Smooth muscle cell (in vitro differentiated cells): ENCODE data around the gene FBXL7. TPM values are rescaled to one million over a fixed set of nuclear protein-coding genes. Genes with fewer than 3 reads are reported as not detected.

Source experiments
- DNase-seq: peaks from one replicate; lab custom pipeline; 2025; ENCODE audit not compliant: unreplicated experiment; lab: John Stamatoyannopoulos, UW
- H2AFZ ChIP-seq: fragments of 200-600 bp; sonication (generic); 2 replicates; pipeline ENCODE4 v1.6.0; 2016; ENCODE audit warnings: antibody characterized with exemption, low read depth, mild to moderate bottlenecking
- H3F3A ChIP-seq: fragments of 200-600 bp; sonication (generic); 2 replicates; pipeline ENCODE4 v1.6.0; 2017; ENCODE audit warnings: antibody characterized with exemption, low read depth
- H3K27ac ChIP-seq: fragments of 200-600 bp; sonication (generic); 2 replicates; pipeline ENCODE4 v1.5.1; 2016; ENCODE audit warnings: low read depth, mild to moderate bottlenecking
- H3K27me3 ChIP-seq: fragments of 200-600 bp; sonication (generic); 2 replicates; pipeline ENCODE4 v1.6.1; 2016; ENCODE audit warnings: low read depth, mild to moderate bottlenecking
- H3K36me3 ChIP-seq: fragments of 200-600 bp; sonication (generic); 2 replicates; pipeline ENCODE4 v1.5.1; 2016; ENCODE audit warnings: low read depth
- H3K4me1 ChIP-seq: fragments of 200-600 bp; sonication (generic); 2 replicates; pipeline ENCODE4 v1.5.1; 2016; ENCODE audit warnings: low read depth
- H3K4me2 ChIP-seq: fragments of 200-600 bp; sonication (generic); 2 replicates; pipeline ENCODE4 v1.6.0; 2016; ENCODE audit warnings: mild to moderate bottlenecking
- H3K4me3 ChIP-seq: fragments of 200-600 bp; sonication (generic); 2 replicates; pipeline ENCODE4 v1.5.1; 2016; ENCODE audit warnings: mild to moderate bottlenecking
- H3K79me2 ChIP-seq: fragments of 200-600 bp; sonication (generic); 2 replicates; pipeline ENCODE4 v1.6.0; 2016; ENCODE audit warnings: low read depth, mild to moderate bottlenecking
- H3K9ac ChIP-seq: fragments of 200-600 bp; sonication (generic); 2 replicates; pipeline ENCODE4 v1.6.0; 2016; ENCODE audit warnings: low read depth
- H3K9me3 ChIP-seq: fragments of 200-600 bp; sonication (generic); replicated peaks from 2 replicates; pipeline ENCODE4 v1.5.1; 2016; ENCODE audit warnings: low read depth
- H4K20me1 ChIP-seq: fragments of 200-600 bp; sonication (generic); 2 replicates; pipeline ENCODE4 v1.6.0; 2016; ENCODE audit warnings: low read depth
- WGBS: methylation state at CpG from one replicate; pipeline ENCODE4 v1.1.7; 2016; ENCODE audit warnings: low lambda C conversion rate; 5-methylcytosine and 5-hydroxymethylcytosine counted together
- polyA plus RNA-seq: library from polyadenylated mRNA; unstranded; fragments of >200 nt; fragmentation: Nextera tagmentation; extraction: Ambion mirVana; gene quantifications from 2 replicates; pipeline ENCODE4 v1.2.1, GENCODE V29; 2016
- total RNA-seq: library from RNA; depleted of rRNA; stranded (reverse); fragments of >200 nt; gene quantifications from 2 replicates; pipeline ENCODE4 v1.2.3, GENCODE V29; 2014
- TF ChIP-seq, protein P1 (sequence below): fragments of 200-600 bp; sonication (generic); IDR thresholded peaks from 2 replicates; pipeline ENCODE4 v1.5.1; 2017; ENCODE audit warnings: borderline replicate concordance, mild to moderate bottlenecking, antibody characterized with exemption; ENCODE audit not compliant: insufficient read depth, poor library complexity, severe bottlenecking

The FBXL7 gene
- total and polyA plus RNA-seq, 2 experiments from 2014 or later: 20.2 to 21.0 TPM

DNA sequence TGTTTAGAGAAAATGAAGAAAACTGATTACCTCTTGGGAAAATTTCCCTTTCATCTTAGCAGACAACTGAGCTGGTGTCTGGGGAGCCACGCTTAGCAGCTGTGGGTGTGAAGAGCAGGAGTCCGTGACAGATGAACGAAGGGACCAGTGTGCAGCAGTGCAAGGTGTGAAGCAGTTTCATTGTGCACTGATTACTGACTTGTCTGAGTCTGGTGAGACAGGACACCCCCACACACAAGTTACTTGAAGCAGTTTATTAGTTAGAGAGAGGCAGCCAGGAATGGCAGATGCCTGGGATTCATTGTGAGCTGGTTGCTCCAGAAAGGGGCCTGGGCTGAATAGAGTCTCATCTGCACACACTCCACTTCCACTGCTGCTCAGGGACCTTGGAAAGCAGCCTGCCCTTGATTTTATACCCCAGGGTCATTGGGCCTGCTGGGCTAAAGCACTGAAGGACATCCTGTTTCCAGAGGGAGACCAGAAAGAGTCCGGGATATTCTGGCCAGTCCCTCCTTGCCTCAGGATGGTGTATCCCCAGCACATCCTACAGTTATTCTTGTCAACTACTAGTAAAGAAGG, 47.4 kb downstream of the FBXL7 start:
- H3K4me2 ChIP-seq: no peak overlapping the region
- 99% methylated on average over 4 of the region's 4 CpGs for WGBS
- DNase-seq: no peak
- H3K9ac ChIP-seq: no peak overlapping the region
- no peaks in the 10 kb centered on the region for H3K27me3 ChIP-seq
- no peak overlapping the region for H2AFZ ChIP-seq
- TF ChIP-seq, protein P1, sequence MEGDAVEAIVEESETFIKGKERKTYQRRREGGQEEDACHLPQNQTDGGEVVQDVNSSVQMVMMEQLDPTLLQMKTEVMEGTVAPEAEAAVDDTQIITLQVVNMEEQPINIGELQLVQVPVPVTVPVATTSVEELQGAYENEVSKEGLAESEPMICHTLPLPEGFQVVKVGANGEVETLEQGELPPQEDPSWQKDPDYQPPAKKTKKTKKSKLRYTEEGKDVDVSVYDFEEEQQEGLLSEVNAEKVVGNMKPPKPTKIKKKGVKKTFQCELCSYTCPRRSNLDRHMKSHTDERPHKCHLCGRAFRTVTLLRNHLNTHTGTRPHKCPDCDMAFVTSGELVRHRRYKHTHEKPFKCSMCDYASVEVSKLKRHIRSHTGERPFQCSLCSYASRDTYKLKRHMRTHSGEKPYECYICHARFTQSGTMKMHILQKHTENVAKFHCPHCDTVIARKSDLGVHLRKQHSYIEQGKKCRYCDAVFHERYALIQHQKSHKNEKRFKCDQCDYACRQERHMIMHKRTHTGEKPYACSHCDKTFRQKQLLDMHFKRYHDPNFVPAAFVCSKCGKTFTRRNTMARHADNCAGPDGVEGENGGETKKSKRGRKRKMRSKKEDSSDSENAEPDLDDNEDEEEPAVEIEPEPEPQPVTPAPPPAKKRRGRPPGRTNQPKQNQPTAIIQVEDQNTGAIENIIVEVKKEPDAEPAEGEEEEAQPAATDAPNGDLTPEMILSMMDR: no peak
- H3K36me3 ChIP-seq: no peaks in the 10 kb centered on the region
- H3K79me2 ChIP-seq: peaks cover 25% of the 10 kb centered on the region
- no peaks in the 10 kb centered on the region for H3K9me3 ChIP-seq
- no peak overlapping the region for H3K4me3 ChIP-seq
- no peaks in the 10 kb centered on the region for H3F3A ChIP-seq
- no peak overlapping the region for H3K27ac ChIP-seq
- peaks cover 94% of the 10 kb centered on the region for H4K20me1 ChIP-seq
- peaks cover 3% of the 10 kb centered on the region for H3K4me1 ChIP-seq

DNA sequence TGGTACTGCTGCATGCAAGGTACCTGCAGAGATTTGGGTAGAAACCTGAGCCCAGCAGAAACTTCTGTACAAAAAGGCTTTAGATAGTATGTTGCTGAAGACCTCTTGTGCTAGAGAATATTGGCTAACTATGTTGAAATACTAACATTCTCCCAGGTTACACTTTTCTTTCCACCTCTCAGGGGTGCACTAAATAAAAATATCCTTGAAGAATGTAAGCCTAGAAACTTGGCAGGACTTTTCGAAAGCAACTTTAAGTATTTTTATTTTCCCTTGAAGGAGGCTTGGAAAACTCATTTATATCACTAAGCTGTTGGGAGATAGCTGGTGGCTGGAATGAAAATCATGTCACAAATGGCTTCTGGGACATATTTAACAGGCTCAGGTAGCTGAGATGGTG, 50.0 kb downstream of the FBXL7 start:
- Histone ChIP-seq H3F3A (no peaks in the 10 kb centered on the region), H3K4me3 (no peak overlapping the region), H3K27me3 (no peaks in the 10 kb centered on the region), H4K20me1 (peaks cover 86% of the 10 kb centered on the region), H2AFZ (no peak overlapping the region), H3K79me2 (peaks cover 19% of the 10 kb centered on the region), H3K4me1 (no peaks in the 10 kb centered on the region), H3K36me3 (no peaks in the 10 kb centered on the region), H3K9ac (no peak overlapping the region), H3K9me3 (no peaks in the 10 kb centered on the region), H3K4me2 (no peak overlapping the region), H3K27ac (no peak overlapping the region)
- WGBS: 97% methylated on average over 1 of the region's 1 CpG
- DNase-seq: no peak
- TF ChIP-seq, protein P1: no peak

DNA sequence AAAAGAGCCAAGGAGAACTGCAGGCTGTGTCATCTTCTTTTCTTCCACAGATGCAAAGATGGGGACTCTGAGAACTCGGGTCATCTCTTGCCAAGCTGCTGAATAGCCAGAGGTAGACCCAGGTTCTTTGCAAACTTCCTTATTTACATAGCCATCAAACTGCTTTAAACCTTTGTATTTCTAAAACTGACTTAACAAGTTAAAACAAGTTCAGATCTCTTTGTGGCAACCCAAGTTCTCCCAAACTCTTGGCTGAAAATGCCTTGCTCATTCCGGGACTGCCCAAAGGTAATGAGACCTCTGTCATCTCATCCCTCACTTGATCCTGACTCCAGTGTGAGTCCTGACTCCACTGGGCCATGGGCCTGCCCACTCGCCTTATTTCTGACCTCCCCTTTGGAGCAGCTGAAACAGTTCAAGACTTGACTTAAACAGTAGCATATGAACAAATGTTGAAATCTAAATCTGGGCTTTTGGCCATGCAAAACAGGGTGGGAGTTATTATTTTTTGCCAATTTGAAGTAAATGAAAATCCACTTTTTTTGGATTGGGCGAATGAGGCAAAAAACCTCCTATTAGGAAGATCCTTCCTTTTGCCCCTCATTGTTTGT, 50.6 kb downstream of the FBXL7 start:
- peaks cover 79% of the 10 kb centered on the region for H4K20me1 ChIP-seq
- WGBS: 80% methylated on average over 4 of the region's 4 CpGs
- no peaks in the 10 kb centered on the region for H3K4me1 ChIP-seq
- no peaks in the 10 kb centered on the region for H3F3A ChIP-seq
- no peaks in the 10 kb centered on the region for H3K27me3 ChIP-seq
- no peaks in the 10 kb centered on the region for H3K36me3 ChIP-seq
- peaks cover 19% of the 10 kb centered on the region for H3K79me2 ChIP-seq
- H3K9me3 ChIP-seq: no peaks in the 10 kb centered on the region
- no peak overlapping the region for H3K27ac ChIP-seq
- H3K4me2 ChIP-seq: no peak overlapping the region
- TF ChIP-seq, protein P1: no peak
- no peak overlapping the region for H3K9ac ChIP-seq
- H3K4me3 ChIP-seq: no peak overlapping the region
- no peak overlapping the region for H2AFZ ChIP-seq
- DNase-seq: no peak

GRCh38 chr5:15551113-15551504, 51.1 kb downstream of the FBXL7 start:
- H3K9me3 ChIP-seq: no peaks in the 10 kb centered on the region
- H2AFZ ChIP-seq: no peak overlapping the region
- H3K4me3 ChIP-seq: no peak overlapping the region
- no peak overlapping the region for H3K9ac ChIP-seq
- TF ChIP-seq, protein P1: no peak
- H3K79me2 ChIP-seq: peaks cover 19% of the 10 kb centered on the region
- no peaks in the 10 kb centered on the region for H3F3A ChIP-seq
- H3K27ac ChIP-seq: no peak overlapping the region
- DNase-seq: no peak
- H3K27me3 ChIP-seq: no peaks in the 10 kb centered on the region
- H3K4me2 ChIP-seq: no peak overlapping the region
- H4K20me1 ChIP-seq: peaks cover 77% of the 10 kb centered on the region
- no peaks in the 10 kb centered on the region for H3K4me1 ChIP-seq
- H3K36me3 ChIP-seq: no peaks in the 10 kb centered on the region
- 88% methylated on average over 4 of the region's 4 CpGs for WGBS
